Epithelial cell of esophagus (primary cell): ENCODE data around the gene KIF2A.

Experiments used
- DNase-seq: peaks from one replicate; pipeline ENCODE4 v3.0.0; 2010; ENCODE audit warnings: low read depth
- H3K4me3 ChIP-seq: 2 replicates; pipeline ENCODE4 v1.5.1; 2011; ENCODE audit warnings: mild to moderate bottlenecking, low read length, control low read depth
- CTCF ChIP-seq: IDR thresholded peaks from 2 replicates; pipeline ENCODE4 v1.5.1; 2011; ENCODE audit warnings: low read depth, mild to moderate bottlenecking, low read length, control low read depth, inconsistent platforms; ENCODE audit not compliant: insufficient read depth; ENCODE audit errors: missing control alignments

Gene KIF2A

DNA sequence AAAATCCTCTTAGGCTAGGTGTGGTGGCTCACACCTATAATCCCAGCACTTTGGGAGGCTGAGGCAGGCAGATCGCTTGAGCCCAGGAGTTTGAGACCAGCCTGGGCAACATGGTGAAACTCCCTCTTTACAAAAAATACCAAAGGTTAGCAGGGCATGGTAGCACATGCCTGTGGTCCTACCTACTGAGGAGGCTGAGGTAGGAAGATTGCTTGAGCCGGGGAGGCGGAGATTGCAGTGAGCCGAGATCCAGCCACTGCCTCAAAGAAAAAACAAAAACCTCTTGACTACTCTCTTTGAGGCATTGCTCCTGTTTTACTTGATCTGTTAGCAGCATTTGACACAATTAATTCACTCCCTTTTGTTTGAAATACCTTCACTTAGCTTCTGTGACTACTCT lies 20.7 kb downstream of the KIF2A start:
- TF ChIP-seq CTCF: no peak
- H3K4me3 ChIP-seq: no peak overlapping the region
- DNase-seq: no peak

GRCh38 chr5:62327138-62328053 lies 21.4 kb downstream of the KIF2A start:
- no peak overlapping the region for H3K4me3 ChIP-seq

GRCh38 chr5:62328772-62329491 lies 22.9 kb downstream of the KIF2A start:
- no peak for TF ChIP-seq CTCF

More at GRCh38 chr5:62327138-62328053, 21.4 kb downstream of the KIF2A start:
- no peak for DNase-seq
- no peak for TF ChIP-seq CTCF

DNA sequence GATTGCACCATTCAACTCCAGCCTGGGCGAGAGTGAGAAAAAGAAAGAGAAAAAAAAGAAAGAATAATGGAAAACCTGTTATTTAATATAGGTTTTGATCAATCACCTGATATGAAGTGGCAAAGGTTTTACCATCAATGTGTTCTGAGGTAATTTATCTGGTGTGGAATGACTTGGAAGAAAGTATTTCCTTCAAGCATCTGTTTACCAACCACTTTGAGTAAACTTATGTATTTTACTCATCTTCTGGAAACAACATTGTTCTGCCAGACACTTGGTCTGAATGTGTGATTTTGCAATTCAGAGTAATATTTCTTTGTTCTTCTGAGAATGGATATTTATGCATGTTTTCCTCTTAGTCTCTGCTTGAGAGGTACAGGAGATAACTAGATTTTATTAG lies 24.3 kb downstream of the KIF2A start:
- TF ChIP-seq CTCF: no peak
- no peak for DNase-seq
- no peak overlapping the region for H3K4me3 ChIP-seq

More at GRCh38 chr5:62328772-62329491, 22.9 kb downstream of the KIF2A start:
- no peak overlapping the region for H3K4me3 ChIP-seq
- DNase-seq: no peak

DNA sequence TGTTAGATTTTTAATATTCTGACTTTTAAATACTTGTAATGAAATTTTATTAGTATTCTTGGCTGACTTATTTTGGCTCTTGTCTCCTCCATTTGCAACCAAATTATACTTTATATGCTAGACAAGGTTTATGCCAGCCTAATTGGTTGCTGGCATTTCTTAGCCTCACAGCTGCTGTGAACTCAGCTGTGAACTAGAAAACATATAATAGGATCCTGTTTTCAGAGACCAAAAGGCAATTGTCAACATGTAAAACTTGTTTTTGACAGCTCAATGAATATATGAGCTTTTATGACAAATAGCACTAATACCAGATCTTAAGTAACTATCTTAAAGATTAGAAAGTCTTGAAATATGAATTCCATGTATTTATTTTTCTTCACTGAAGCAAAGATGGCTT lies 25.9 kb downstream of the KIF2A start:
- no peak for DNase-seq
- H3K4me3 ChIP-seq: no peak overlapping the region
- TF ChIP-seq CTCF: no peak

- no peak for DNase-seq
- TF ChIP-seq CTCF: no peak
- H3K4me3 ChIP-seq: no peak overlapping the region
Observed at GRCh38 chr5:62333250-62333794, 27.3 kb downstream of the KIF2A start.
